Sigmoid colon (tissue), 7 donors: ENCODE results near the gene NENF. TPM values are rescaled to one million over a fixed set of nuclear protein-coding genes. Genes with fewer than 3 reads are reported as not detected.
"Not testable (repeated sequence)": the region's sequence is repeated elsewhere in the genome, so short reads cannot be mapped to it uniquely, and the experiment has no call there.

Experiments used
- DNase-seq: peaks from one replicate; pipeline ENCODE4 v3.0.0-alpha.2; 2019
- H3K27ac ChIP-seq, 4 donors: fragments of 200-600 bp; sonication (generic); one replicate each; pipeline ENCODE4 v1.5.1; 2016 to 2019; ENCODE audit warnings: mild to moderate bottlenecking in 1 of 4
- H3K27me3 ChIP-seq, 3 donors: fragments of 200-600 bp; sonication (generic); one replicate each; pipeline ENCODE4 v1.5.1; 2019; ENCODE audit warnings: mild to moderate bottlenecking in 1 of 3
- H3K36me3 ChIP-seq, 4 donors: fragments of 200-600 bp; sonication (generic); one replicate each; pipeline ENCODE4 v1.5.1; 2016 to 2019
- H3K4me1 ChIP-seq, 4 donors: fragments of 200-600 bp; sonication (generic); one replicate each; pipeline ENCODE4 v1.5.1; 2017 to 2019
- H3K4me3 ChIP-seq, 4 donors: fragments of 200-600 bp; sonication (generic); one replicate each; pipeline ENCODE4 v1.5.1; 2017 to 2019; ENCODE audit warnings: mild to moderate bottlenecking in 2 of 4, moderate library complexity in 1 of 4
- H3K9me3 ChIP-seq, 4 donors: fragments of 200-600 bp in 3 of 4; sonication (generic) in 3 of 4; one replicate each; pipeline versions ENCODE4 v1.5.1 to v1.6.1; 2013 to 2019
- CTCF ChIP-seq, 4 experiments: fragments of 450-650 bp in 3 of 4; fragments of 200-600 bp in 1 of 4; IDR thresholded peaks; one replicate each; pipeline ENCODE4 v1.5.1; 2016 to 2019; ENCODE audit warnings: antibody characterized with exemption in 4 of 4, mild to moderate bottlenecking in 3 of 4, moderate library complexity in 2 of 4
- EP300 ChIP-seq, 4 donors: sonication (generic); formaldehyde crosslinking; IDR thresholded peaks; one replicate each; pipeline ENCODE4 v1.6.1; 2017; ENCODE audit warnings: antibody characterized with exemption in 4 of 4
- POLR2A ChIP-seq, 2 donors: fragments of 450-650 bp; IDR thresholded peaks; one replicate each; pipeline ENCODE4 v1.6.1; 2016; ENCODE audit warnings: antibody characterized with exemption in 2 of 2, mild to moderate bottlenecking in 2 of 2, moderate library complexity in 2 of 2
- POLR2AphosphoS5 ChIP-seq, 4 donors: sonication (generic); formaldehyde crosslinking; IDR thresholded peaks; one replicate each; pipeline ENCODE4 v1.6.1; 2017; ENCODE audit warnings: antibody characterized with exemption in 4 of 4
- WGBS, 2 donors: extraction: QIAGEN DNeasy Blood & Tissue Kit; methylation state at CpG; one replicate each; pipeline ENCODE4 v1.1.7; 2013; 5-methylcytosine and 5-hydroxymethylcytosine counted together
- intact Hi-C: fragments of 100-400 bp; cut with DNase I; formaldehyde crosslinking; loops from one replicate; pipeline ENCODE4 v1.15.1; 2023
- polyA plus RNA-seq, 3 donors: library from polyadenylated mRNA; stranded (reverse); fragments of 200-250 nt; gene quantifications; one replicate each; pipeline ENCODE4 v1.2.3, GENCODE V29; 2013
- total RNA-seq, 4 donors: library from RNA; depleted of rRNA; stranded (reverse); fragments of >200 nt; gene quantifications; one replicate each; pipeline ENCODE4 v1.1.0, GENCODE V29; 2016
- donor health status: healthy with polysubstance abuse.
- donor health status: Bipolar disorder and iron deficiency.
- donor health status: healthy.

The NENF gene
- total RNA-seq (100 to 1,000 TPM; 100 to 136 (median 120) TPM), polyA plus RNA-seq (10 to 100 TPM; 27.0 to 66.1 (median 42.1) TPM)

GRCh38 chr1:212432661-212433576 lies at the start of gene NENF:
Gene NENF (plus strand): TSS chr1:212432920. CDS start chr1:212432944, 24 bp downstream.
- no peaks in the 10 kb centered on the region for H3K36me3 ChIP-seq
- H3K9me3 ChIP-seq, result no peaks in the 10 kb centered on the region
- DNase-seq, result peak; percentile 90
- peaks cover 0 to 18% (median 13%) of the 10 kb centered on the region in 4 donors for H3K4me1 ChIP-seq
- 1% methylated on average over 86 of the region's 86 CpGs for WGBS, 2 donors
- no peaks in the 10 kb centered on the region for H3K27me3 ChIP-seq
- intact Hi-C loops, result loop anchor here (5.0 kb wide), 2 partner anchors 146 to 396 kb away; partner anchors contain the start of genes DTL, INTS7 and PPP2R5A
- H3K4me3 ChIP-seq, result peak within 1 kb of the TSS; percentile 35 to 96 (median 80)
- no peak for TF ChIP-seq EP300 (IDR thresholded peaks at IDR 0.05)
- TF ChIP-seq CTCF (IDR thresholded peaks at IDR 0.05), result no peak
- peak; percentile 52 to 83 (median 74) for TF ChIP-seq POLR2AphosphoS5 (IDR thresholded peaks at IDR 0.05)
- no peak for TF ChIP-seq POLR2A (IDR thresholded peaks at IDR 0.05)
- peak within 1 kb of the TSS; percentile 76 to 90 (median 88) for H3K27ac ChIP-seq

GRCh38 chr1:212386029-212386428 lies 46.7 kb upstream of the NENF start:
- Histone ChIP-seq H3K36me3 (peaks cover 0 to 39% (median 0%) of the 10 kb centered on the region in 4 donors), H3K4me1 (no peaks in the 10 kb centered on the region), H3K4me3 (no peak overlapping the region), H3K9me3 (peaks cover 0 to 4% (median 0%) of the 10 kb centered on the region in 4 donors), H3K27ac (no peak overlapping the region), H3K27me3 (no peaks in the 10 kb centered on the region)
- no peak for TF ChIP-seq EP300 (IDR thresholded peaks at IDR 0.05)
- TF ChIP-seq POLR2A (IDR thresholded peaks at IDR 0.05), result no peak
- TF ChIP-seq POLR2AphosphoS5 (IDR thresholded peaks at IDR 0.05), result no peak
- TF ChIP-seq CTCF (IDR thresholded peaks at IDR 0.05), result no peak
- intact Hi-C loops, result no loop called here
- WGBS, 2 donors, result 77 to 78% methylated on average over 1 of the region's 1 CpG
- no peak for DNase-seq

- intact Hi-C loops, result no loop called here
- no peak for DNase-seq
- Histone ChIP-seq H3K27me3 (no peaks in the 10 kb centered on the region), H3K4me3 (no peak overlapping the region), H3K4me1 (no peaks in the 10 kb centered on the region), H3K27ac (no peak overlapping the region), H3K9me3 (peaks cover 0 to 4% (median 0%) of the 10 kb centered on the region in 4 donors), H3K36me3 (peaks cover 0 to 20% (median 0%) of the 10 kb centered on the region in 4 donors)
- TF ChIP-seq POLR2AphosphoS5 (IDR thresholded peaks at IDR 0.05), result no peak
- TF ChIP-seq EP300 (IDR thresholded peaks at IDR 0.05), result no peak
- no peak for TF ChIP-seq CTCF (IDR thresholded peaks at IDR 0.05)
- no peak for TF ChIP-seq POLR2A (IDR thresholded peaks at IDR 0.05)
- 95 to 100% methylated on average over 1 of the region's 1 CpG for WGBS, 2 donors
Observed at GRCh38 chr1:212388985-212389716, 43.6 kb upstream of the NENF start.

- H3K27ac ChIP-seq, H3K9me3 ChIP-seq, H3K4me1 ChIP-seq, H3K4me3 ChIP-seq, intact Hi-C loops, H3K27me3 ChIP-seq, DNase-seq, H3K36me3 ChIP-seq: not testable (repeated sequence)
- 89 to 91% methylated on average over 5 of the region's 6 CpGs for WGBS, 2 donors
Observed at GRCh38 chr1:212395678-212396437, 36.9 kb upstream of the NENF start.
